Measurements from ENCODE around the gene LGALS3BP. TPM values are rescaled to one million over a fixed set of nuclear protein-coding genes. Genes with fewer than 3 reads are reported as not detected.

The LGALS3BP gene
- total RNA-seq, 1 experiment from 2014 or later: 69.8 TPM

GRCh38 chr17:78993241-78993956, 13.7 kb upstream of the LGALS3BP start:
- Histone ChIP-seq H2BK12ac (ENCODE audit: insufficient read length, low read depth, low read length) (no peak overlapping the region), H3K27me3 (ENCODE audit: insufficient read depth, low read length) (no peaks in the 10 kb centered on the region), H3K9ac (ENCODE audit: extremely low read depth, insufficient read length, low read length) (no peak overlapping the region), H3K4ac (ENCODE audit: low read depth, low read length) (no peak overlapping the region), H2BK5ac (ENCODE audit: insufficient read length, low read length) (no peak overlapping the region), H4K91ac (ENCODE audit: insufficient read length, low read depth, low read length) (no peak overlapping the region), H3K56ac (ENCODE audit: insufficient read length, low read depth, low read length) (no peak overlapping the region), H3K79me1 (ENCODE audit: insufficient read depth, low read depth, low read length, poor library complexity, severe bottlenecking) (no peaks in the 10 kb centered on the region), H4K20me1 (ENCODE audit: control insufficient read depth, insufficient read depth, insufficient read length) (no peaks in the 10 kb centered on the region), H3K23me2 (ENCODE audit: insufficient read length, low read depth, low read length, poor library complexity, severe bottlenecking) (no peaks in the 10 kb centered on the region), H3T11ph (ENCODE audit: low read length) (no peak overlapping the region), H4K5ac (ENCODE audit: insufficient read length, low read depth, low read length) (no peak overlapping the region), H3K14ac (ENCODE audit: insufficient read depth, low read length) (no peak overlapping the region), H4K8ac (replicated peaks; ENCODE audit: insufficient read length, low read depth, low read length) (no peak overlapping the region), H3K23ac (ENCODE audit: insufficient read length, low read depth, low read length) (no peak overlapping the region), H2AFZ (ENCODE audit: low read length) (no peak overlapping the region), H2BK120ac (ENCODE audit: low read depth, low read length, poor library complexity, severe bottlenecking) (no peak overlapping the region), H3K4me1 (ENCODE audit: insufficient read depth, low read length) (no peaks in the 10 kb centered on the region), H3K18ac (ENCODE audit: insufficient read length, low read depth, low read length) (no peak overlapping the region), H3K27ac (ENCODE audit: insufficient read length, low read depth, low read length) (no peak overlapping the region), H3K79me2 (ENCODE audit: insufficient read depth, low read length) (no peaks in the 10 kb centered on the region), H2BK15ac (ENCODE audit: low read depth, low read length) (no peak overlapping the region), H3K4me2 (ENCODE audit: insufficient read depth, insufficient read length, low read length) (no peak overlapping the region), H2BK20ac (ENCODE audit: low read depth, low read length, poor library complexity, severe bottlenecking) (no peak overlapping the region), H2AK5ac (ENCODE audit: insufficient read length, low read length) (no peak overlapping the region), H3K9me3 (ENCODE audit: control insufficient read depth, low read depth, low read length) (no peaks in the 10 kb centered on the region)
- Mint-ChIP-seq H3K27ac (no peak overlapping the region), H3K4me3 (no peak overlapping the region), H3K4me1 (no peaks in the 10 kb centered on the region), H3K9me3 (no peaks in the 10 kb centered on the region), H3K36me3 (ENCODE audit: insufficient read depth in 1 of 3, low read depth in 3 of 3) (peaks cover 19 to 62% (median 34%) of the 10 kb centered on the region in 3 experiments), H3K27me3 (ENCODE audit: low read depth) (peaks cover 30% of the 10 kb centered on the region)
- peak; percentile 77 for DNase-seq
- no CpG with 5 or more reads among the region's 49 CpGs for WGBS (ENCODE audit: extremely low coverage, insufficient read length, low lambda C conversion rate)
- TF ChIP-seq, protein P1, sequence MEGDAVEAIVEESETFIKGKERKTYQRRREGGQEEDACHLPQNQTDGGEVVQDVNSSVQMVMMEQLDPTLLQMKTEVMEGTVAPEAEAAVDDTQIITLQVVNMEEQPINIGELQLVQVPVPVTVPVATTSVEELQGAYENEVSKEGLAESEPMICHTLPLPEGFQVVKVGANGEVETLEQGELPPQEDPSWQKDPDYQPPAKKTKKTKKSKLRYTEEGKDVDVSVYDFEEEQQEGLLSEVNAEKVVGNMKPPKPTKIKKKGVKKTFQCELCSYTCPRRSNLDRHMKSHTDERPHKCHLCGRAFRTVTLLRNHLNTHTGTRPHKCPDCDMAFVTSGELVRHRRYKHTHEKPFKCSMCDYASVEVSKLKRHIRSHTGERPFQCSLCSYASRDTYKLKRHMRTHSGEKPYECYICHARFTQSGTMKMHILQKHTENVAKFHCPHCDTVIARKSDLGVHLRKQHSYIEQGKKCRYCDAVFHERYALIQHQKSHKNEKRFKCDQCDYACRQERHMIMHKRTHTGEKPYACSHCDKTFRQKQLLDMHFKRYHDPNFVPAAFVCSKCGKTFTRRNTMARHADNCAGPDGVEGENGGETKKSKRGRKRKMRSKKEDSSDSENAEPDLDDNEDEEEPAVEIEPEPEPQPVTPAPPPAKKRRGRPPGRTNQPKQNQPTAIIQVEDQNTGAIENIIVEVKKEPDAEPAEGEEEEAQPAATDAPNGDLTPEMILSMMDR (conservative IDR thresholded peaks at IDR 0.05): peak; percentile 82
